ENCODE results near the gene MSTO1. TPM values are rescaled to one million over a fixed set of nuclear protein-coding genes. Genes with fewer than 3 reads are reported as not detected.
"Not testable (repeated sequence)": the region's sequence is repeated elsewhere in the genome, so short reads cannot be mapped to it uniquely, and the experiment has no call there.

MSTO1 gene
- total RNA-seq, 1 donor from 2014 or later: 31.1 TPM

- Histone ChIP-seq H3K27me3 (ENCODE audit: low read depth) (no peaks in the 10 kb centered on the region), H3K4me3 (no peak overlapping the region), H3K36me3 (no peaks in the 10 kb centered on the region), H3K4me1 (peaks cover 6% of the 10 kb centered on the region), H3K9me3 (no peaks in the 10 kb centered on the region), H3K27ac (no peak overlapping the region)
- no peak for TF ChIP-seq CTCF (IDR thresholded peaks at IDR 0.05)
- ATAC-seq (no peak), DNase-seq (no peak)
- intact Hi-C loops (cut with DNase I): no loop called here
Measured at GRCh38 chr1:155596864-155597263, 13.2 kb upstream of the MSTO1 start.

GRCh38 chr1:155598842-155599331, 11.1 kb upstream of the MSTO1 start:
- Histone ChIP-seq H3K27me3 (ENCODE audit: low read depth) (no peaks in the 10 kb centered on the region), H3K4me1 (peaks cover 6% of the 10 kb centered on the region), H3K27ac (no peak overlapping the region), H3K4me3 (no peak overlapping the region), H3K9me3 (no peaks in the 10 kb centered on the region), H3K36me3 (no peaks in the 10 kb centered on the region)
- ATAC-seq (peak; percentile 30 to 37), DNase-seq (no peak)
- TF ChIP-seq CTCF (IDR thresholded peaks at IDR 0.05): no peak
- intact Hi-C loops (cut with DNase I): no loop called here

GRCh38 chr1:155599828-155600572, 10.0 kb upstream of the MSTO1 start:
- intact Hi-C loops (cut with DNase I): not testable (repeated sequence)

GRCh38 chr1:155607708-155608107, 2.3 kb upstream of the MSTO1 start:
- Histone ChIP-seq H3K27me3 (ENCODE audit: low read depth) (no peaks in the 10 kb centered on the region), H3K9me3 (no peaks in the 10 kb centered on the region), H3K4me1 (no peaks in the 10 kb centered on the region), H3K27ac (no peak overlapping the region), H3K4me3 (no peak overlapping the region), H3K36me3 (peaks cover 8% of the 10 kb centered on the region)
- ATAC-seq: no peak
- intact Hi-C loops (cut with DNase I): no loop called here
- no peak for TF ChIP-seq CTCF (IDR thresholded peaks at IDR 0.05)
- DNase-seq: no peak

More at GRCh38 chr1:155599828-155600572, 10.0 kb upstream of the MSTO1 start:
- not testable (repeated sequence) for H3K36me3 ChIP-seq; DNase-seq; H3K27me3 ChIP-seq (ENCODE audit: low read depth); H3K4me3 ChIP-seq; H3K27ac ChIP-seq; H3K9me3 ChIP-seq; H3K4me1 ChIP-seq; ATAC-seq

- no peaks in the 10 kb centered on the region for H3K9me3 ChIP-seq
- no peak for TF ChIP-seq CTCF (IDR thresholded peaks at IDR 0.05)
- DNase-seq (no peak), ATAC-seq (no peak)
- no peak overlapping the region for H3K4me3 ChIP-seq
- peaks cover 14% of the 10 kb centered on the region for H3K36me3 ChIP-seq
- intact Hi-C loops (cut with DNase I): no loop called here
- no peak overlapping the region for H3K27ac ChIP-seq
- H3K27me3 ChIP-seq (ENCODE audit: low read depth): no peaks in the 10 kb centered on the region
- no peaks in the 10 kb centered on the region for H3K4me1 ChIP-seq
Measured at GRCh38 chr1:155608888-155609225, 1.2 kb upstream of the MSTO1 start.

GRCh38 chr1:155610257-155610647, 234 bp downstream of the MSTO1 start:
- H3K27ac ChIP-seq; H3K4me1 ChIP-seq; intact Hi-C loops (cut with DNase I); DNase-seq; H3K27me3 ChIP-seq (ENCODE audit: low read depth); H3K9me3 ChIP-seq: not testable (repeated sequence)
- peaks cover 14% of the 10 kb centered on the region for H3K36me3 ChIP-seq
- ATAC-seq: peak; percentile 55 to 65
- peak overlapping the region; percentile 64 for H3K4me3 ChIP-seq

- H3K4me3 ChIP-seq; ATAC-seq; H3K27ac ChIP-seq; H3K9me3 ChIP-seq; H3K27me3 ChIP-seq (ENCODE audit: low read depth); H3K4me1 ChIP-seq; intact Hi-C loops (cut with DNase I); DNase-seq: not testable (repeated sequence)
- H3K36me3 ChIP-seq: peaks cover 14% of the 10 kb centered on the region
Measured at GRCh38 chr1:155613226-155613625, 3.2 kb downstream of the MSTO1 start.
